Trophoblast cell (in vitro differentiated cells and primary cell): ENCODE data around the gene RAPGEF2.

Experiments used
- DNase-seq, 2 donors: peaks; one replicate each; pipeline ENCODE4 v3.0.0-alpha.2; 2016
- H2AFZ ChIP-seq: 2 replicates; pipeline ENCODE4 v1.6.1; 2013; ENCODE audit warnings: low read length, moderate library complexity, mild to moderate bottlenecking; ENCODE audit not compliant: insufficient read depth, poor library complexity
- H2AK5ac ChIP-seq: 2 replicates; pipeline ENCODE4 v1.6.1; 2013; ENCODE audit warnings: mild to moderate bottlenecking, low read length
- H2BK120ac ChIP-seq: 2 replicates; pipeline ENCODE4 v1.6.1; 2013; ENCODE audit warnings: low read length, mild to moderate bottlenecking, moderate library complexity; ENCODE audit not compliant: insufficient read depth, poor library complexity
- H2BK12ac ChIP-seq: 2 replicates; pipeline ENCODE4 v1.6.1; 2013; ENCODE audit warnings: mild to moderate bottlenecking, low read length, moderate library complexity
- H2BK5ac ChIP-seq: 2 replicates; pipeline ENCODE4 v1.6.1; 2013; ENCODE audit warnings: low read length, low read depth, moderate library complexity, mild to moderate bottlenecking; ENCODE audit not compliant: poor library complexity
- H3K14ac ChIP-seq: 2 replicates; pipeline ENCODE4 v1.6.1; 2013; ENCODE audit warnings: mild to moderate bottlenecking, low read length
- H3K18ac ChIP-seq: 2 replicates; pipeline ENCODE4 v1.6.1; 2013; ENCODE audit warnings: mild to moderate bottlenecking, low read length
- H3K23ac ChIP-seq: 2 replicates; pipeline ENCODE4 v1.6.1; 2013; ENCODE audit warnings: low read length
- H3K27ac ChIP-seq: 2 replicates; pipeline ENCODE4 v1.5.1; 2013; ENCODE audit warnings: low read depth, mild to moderate bottlenecking, inconsistent platforms, low read length, moderate library complexity
- H3K27me3 ChIP-seq: 2 replicates; pipeline ENCODE4 v1.6.1; 2013; ENCODE audit warnings: inconsistent platforms, mild to moderate bottlenecking, low read length, moderate library complexity; ENCODE audit not compliant: insufficient read depth
- H3K36me3 ChIP-seq, 2 experiments: 1 replicate in 1 of 2; 2 replicates in 1 of 2; pipeline ENCODE4 v1.6.1; 2013; ENCODE audit warnings: low read length in 2 of 2, mild to moderate bottlenecking in 2 of 2, moderate library complexity in 1 of 2; ENCODE audit not compliant: insufficient read depth in 2 of 2, control insufficient read depth in 1 of 2
- H3K4ac ChIP-seq: 2 replicates; pipeline ENCODE4 v1.6.1; 2013; ENCODE audit warnings: low read depth, mild to moderate bottlenecking, low read length, moderate library complexity
- H3K4me1 ChIP-seq, 2 experiments: 1 replicate in 1 of 2; 2 replicates in 1 of 2; pipeline ENCODE4 v1.6.1; 2013; ENCODE audit warnings: low read length in 2 of 2, mild to moderate bottlenecking in 2 of 2, moderate library complexity in 1 of 2; ENCODE audit not compliant: insufficient read depth in 2 of 2, control insufficient read depth in 1 of 2
- H3K4me2 ChIP-seq: 2 replicates; pipeline ENCODE4 v1.6.1; 2013; ENCODE audit warnings: inconsistent platforms, mild to moderate bottlenecking, low read length, moderate library complexity
- H3K4me3 ChIP-seq: 2 replicates; pipeline ENCODE4 v1.5.1; 2013; ENCODE audit warnings: mild to moderate bottlenecking, low read depth, low read length, inconsistent platforms
- H3K79me1 ChIP-seq: one replicate; pipeline ENCODE4 v1.6.1; 2013; ENCODE audit warnings: low read length
- H3K79me2 ChIP-seq: 2 replicates; pipeline ENCODE4 v1.6.1; 2013; ENCODE audit warnings: low read length, mild to moderate bottlenecking; ENCODE audit not compliant: control insufficient read depth, insufficient read depth, poor library complexity
- H3K9ac ChIP-seq: 2 replicates; pipeline ENCODE4 v1.6.1; 2013; ENCODE audit warnings: mild to moderate bottlenecking, low read length
- H3K9me3 ChIP-seq: 2 replicates; pipeline ENCODE4 v1.6.1; 2013; ENCODE audit warnings: low read depth, mild to moderate bottlenecking, control low read depth, inconsistent platforms, low read length; ENCODE audit not compliant: insufficient read depth
- H4K12ac ChIP-seq: 2 replicates; pipeline ENCODE4 v1.6.1; 2013; ENCODE audit warnings: low read depth, mild to moderate bottlenecking, low read length, moderate library complexity
- H4K8ac ChIP-seq: 2 replicates; pipeline ENCODE4 v1.6.1; 2013; ENCODE audit warnings: low read depth, mild to moderate bottlenecking, low read length, moderate library complexity
- H4K91ac ChIP-seq: one replicate; pipeline ENCODE4 v1.6.1; 2013; ENCODE audit warnings: low read depth, mild to moderate bottlenecking, low read length, moderate library complexity
- WGBS: extraction: QIAGEN DNeasy Blood & Tissue Kit; methylation state at CpG from one replicate; pipeline ENCODE4 v1.1.7; 2013; ENCODE audit warnings: missing lambda C conversion rate; ENCODE audit not compliant: insufficient read length, insufficient coverage; ENCODE audit errors: extremely low coverage; 5-methylcytosine and 5-hydroxymethylcytosine counted together

RAPGEF2 gene

GRCh38 chr4:159142681-159143384 lies 40.0 kb downstream of the RAPGEF2 start:
- H2BK12ac ChIP-seq = no peak overlapping the region
- H3K9me3 ChIP-seq = no peaks in the 10 kb centered on the region
- no peak overlapping the region for H2AK5ac ChIP-seq
- H3K4me3 ChIP-seq = no peak overlapping the region
- peaks cover 2 to 3% of the 10 kb centered on the region in 2 experiments for H3K4me1 ChIP-seq
- H2BK120ac ChIP-seq = no peak overlapping the region
- no peak overlapping the region for H2BK5ac ChIP-seq
- DNase-seq = peak; percentile 22 to 71
- H3K27ac ChIP-seq = no peak overlapping the region
- H4K8ac ChIP-seq = no peak overlapping the region
- H3K79me2 ChIP-seq = no peaks in the 10 kb centered on the region
- H3K23ac ChIP-seq = no peak overlapping the region
- no peak overlapping the region for H4K12ac ChIP-seq
- no peak overlapping the region for H3K18ac ChIP-seq
- no peak overlapping the region for H3K9ac ChIP-seq
- H3K79me1 ChIP-seq = no peaks in the 10 kb centered on the region
- H2AFZ ChIP-seq = no peak overlapping the region
- WGBS = no CpG with 5 or more reads among the region's 5 CpGs
- H4K91ac ChIP-seq = no peak overlapping the region
- no peak overlapping the region for H3K14ac ChIP-seq
- H3K4ac ChIP-seq = no peak overlapping the region
- no peaks in the 10 kb centered on the region for H3K36me3 ChIP-seq
- H3K27me3 ChIP-seq = no peaks in the 10 kb centered on the region
- no peak overlapping the region for H3K4me2 ChIP-seq

DNA sequence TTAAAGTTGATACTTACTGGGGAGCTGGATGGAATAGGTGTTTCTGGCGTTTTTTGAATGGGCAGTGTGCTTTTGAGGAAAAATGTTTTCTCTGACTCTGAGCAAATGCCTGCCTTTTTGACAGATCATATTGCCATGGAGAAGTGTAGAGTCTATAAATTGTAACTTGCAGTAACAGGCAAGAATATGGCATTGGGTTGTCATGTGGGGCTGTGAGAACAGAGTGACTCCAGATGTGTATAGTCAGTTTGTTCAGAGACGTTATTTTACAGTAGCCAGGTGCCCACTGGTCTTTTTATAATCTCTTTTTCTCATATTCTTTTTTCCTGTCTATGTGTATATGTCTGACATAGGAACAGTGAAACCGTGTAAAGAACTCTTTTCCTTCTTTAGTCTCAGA lies 40.8 kb downstream of the RAPGEF2 start:
- Histone ChIP-seq H3K27ac (no peak overlapping the region), H3K36me3 (no peaks in the 10 kb centered on the region), H3K18ac (no peak overlapping the region), H3K23ac (no peak overlapping the region), H3K27me3 (no peaks in the 10 kb centered on the region), H2BK5ac (no peak overlapping the region), H3K79me1 (no peaks in the 10 kb centered on the region), H3K4me3 (no peak overlapping the region), H4K91ac (no peak overlapping the region), H3K79me2 (no peaks in the 10 kb centered on the region), H4K12ac (no peak overlapping the region), H3K4ac (no peak overlapping the region), H2BK120ac (no peak overlapping the region), H3K9me3 (no peaks in the 10 kb centered on the region), H3K9ac (no peak overlapping the region), H3K4me1 (peaks cover 2 to 3% of the 10 kb centered on the region in 2 experiments), H2BK12ac (no peak overlapping the region), H3K14ac (no peak overlapping the region), H2AK5ac (no peak overlapping the region), H3K4me2 (no peak overlapping the region), H2AFZ (no peak overlapping the region), H4K8ac (no peak overlapping the region)
- no CpG with 5 or more reads among the region's 3 CpGs for WGBS
- no peak for DNase-seq

DNA sequence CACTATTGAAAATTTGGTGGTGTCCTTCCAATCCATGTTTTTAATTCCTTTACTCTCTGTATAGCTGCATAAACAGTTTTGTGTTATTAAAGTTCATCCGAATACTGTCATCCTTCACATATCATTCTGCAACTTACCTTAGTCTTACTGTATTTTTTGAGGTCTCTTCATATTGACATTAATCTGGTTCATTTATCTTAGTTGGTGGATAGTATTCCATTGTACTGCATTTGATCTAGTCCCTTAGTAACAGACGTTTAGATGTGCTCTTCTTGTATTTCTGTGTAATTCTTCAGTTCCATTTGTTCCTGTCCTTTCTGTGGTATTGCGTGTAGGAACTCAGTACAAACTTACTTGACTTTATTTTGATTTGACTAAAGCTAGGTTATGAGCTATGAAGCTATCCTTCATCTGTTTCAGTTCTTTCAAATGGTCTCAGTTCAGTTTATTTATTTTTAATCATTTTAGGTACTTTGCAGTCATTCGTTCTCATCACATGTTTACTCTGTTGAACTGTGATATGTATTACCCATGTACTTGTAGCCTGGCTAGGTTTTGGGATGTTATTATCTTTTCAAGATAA lies 41.3 kb downstream of the RAPGEF2 start:
- Histone ChIP-seq H3K4me2 (no peak overlapping the region), H3K23ac (no peak overlapping the region), H3K79me2 (no peaks in the 10 kb centered on the region), H3K18ac (no peak overlapping the region), H3K79me1 (no peaks in the 10 kb centered on the region), H4K91ac (no peak overlapping the region), H3K4ac (no peak overlapping the region), H2AK5ac (no peak overlapping the region), H3K4me1 (peaks cover 0 to 2% of the 10 kb centered on the region in 2 experiments), H2BK12ac (no peak overlapping the region), H3K36me3 (no peaks in the 10 kb centered on the region), H2BK5ac (no peak overlapping the region), H3K9ac (no peak overlapping the region), H3K14ac (no peak overlapping the region), H3K4me3 (no peak overlapping the region), H4K12ac (no peak overlapping the region), H4K8ac (no peak overlapping the region), H3K27me3 (no peaks in the 10 kb centered on the region), H2BK120ac (no peak overlapping the region), H2AFZ (no peak overlapping the region), H3K27ac (no peak overlapping the region), H3K9me3 (no peaks in the 10 kb centered on the region)
- no peak for DNase-seq
- no CpG with 5 or more reads among the region's 4 CpGs for WGBS

DNA sequence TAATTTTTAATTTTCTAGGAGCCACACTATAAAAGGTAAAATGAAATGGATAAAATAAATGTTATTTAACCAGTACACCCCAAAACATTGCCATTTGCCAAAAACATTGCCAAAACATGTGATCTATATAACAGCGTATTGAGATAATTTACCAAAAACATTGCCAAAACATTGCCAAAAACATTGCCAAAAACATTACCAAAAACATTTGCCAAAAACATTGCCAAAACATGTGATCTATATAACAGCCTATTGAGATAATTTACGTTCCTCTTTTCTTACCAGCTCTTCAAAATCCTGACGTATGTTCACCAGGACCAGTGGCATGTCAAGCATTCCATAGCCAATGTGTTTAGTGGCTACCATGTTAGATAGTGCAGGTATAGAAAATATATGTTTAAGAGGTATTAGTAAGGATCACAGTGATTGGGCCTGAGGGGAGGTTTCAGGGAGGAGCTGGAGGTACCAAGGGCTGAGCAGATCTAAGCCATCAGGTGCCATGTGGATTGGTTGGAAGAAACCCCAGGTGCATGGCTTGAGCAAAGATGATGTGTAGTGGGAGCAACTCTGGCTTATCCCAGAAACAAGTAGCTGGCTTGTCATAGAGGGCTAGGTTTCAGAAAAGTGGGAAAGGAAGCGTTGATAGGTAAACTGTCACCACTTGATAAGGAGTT lies 42.6 kb downstream of the RAPGEF2 start:
- Histone ChIP-seq H3K27me3 (no peaks in the 10 kb centered on the region), H2BK12ac (no peak overlapping the region), H3K27ac (no peak overlapping the region), H4K8ac (no peak overlapping the region), H3K4me1 (peaks cover 0 to 2% of the 10 kb centered on the region in 2 experiments), H3K9me3 (no peaks in the 10 kb centered on the region), H3K4me3 (no peak overlapping the region), H2BK5ac (no peak overlapping the region), H3K36me3 (no peaks in the 10 kb centered on the region), H2AK5ac (peak overlapping the region; percentile 54), H3K14ac (no peak overlapping the region), H3K4ac (peak overlapping the region; percentile 76), H3K4me2 (no peak overlapping the region), H2AFZ (no peak overlapping the region), H3K23ac (no peak overlapping the region), H3K18ac (peak overlapping the region; percentile 84), H3K79me1 (no peaks in the 10 kb centered on the region), H4K91ac (no peak overlapping the region), H4K12ac (no peak overlapping the region), H3K9ac (no peak overlapping the region), H2BK120ac (no peak overlapping the region), H3K79me2 (no peaks in the 10 kb centered on the region)
- peak in 1 of 2 donors; percentile 16 for DNase-seq
- no CpG with 5 or more reads among the region's 4 CpGs for WGBS
